Naive thymus-derived CD4-positive, alpha-beta T cell (primary cell): ENCODE results near the gene IMP3. TPM values are rescaled to one million over a fixed set of nuclear protein-coding genes. Genes with fewer than 3 reads are reported as not detected.

ENCODE experiments used
- ATAC-seq: fragments of 150-1000 bp; cut with Tn5 transposase; 2 replicates; pipeline ENCODE4 v1.10.0; 2021; ENCODE audit warnings: mild to moderate bottlenecking, moderate library complexity
- CTCF ChIA-PET: fragments of 350-600 bp; sonication (Branson Sonifier 250); formaldehyde crosslinking; loops from one replicate; lab custom pipeline; 2021; ENCODE audit warnings: antibody characterized with exemption; lab: Charles Lee
- POLR2A ChIA-PET: fragments of 350-600 bp; sonication (Branson Sonifier 250); formaldehyde crosslinking; loops from one replicate; lab custom pipeline; 2021; ENCODE audit warnings: antibody characterized with exemption, inconsistent platforms; lab: Charles Lee
- DNase-seq, 9 donors: peaks; one replicate each; pipeline versions ENCODE4 v3.0.0 to v3.0.0-alpha.2; 2020 to 2022; ENCODE audit warnings: mixed read lengths in 1 of 9
- H3K27ac ChIP-seq: one replicate; pipeline ENCODE4 v1.7.0; 2013; ENCODE audit warnings: mild to moderate bottlenecking, low read depth, low read length, moderate library complexity
- H3K27me3 ChIP-seq, 2 donors: one replicate each; pipeline ENCODE4 v1.7.0; 2013; ENCODE audit warnings: low read length in 2 of 2, mild to moderate bottlenecking in 2 of 2, moderate library complexity in 2 of 2; ENCODE audit not compliant: control insufficient read depth in 2 of 2, insufficient read depth in 2 of 2
- H3K36me3 ChIP-seq, 3 experiments: 1 replicate in 2 of 3; 2 replicates in 1 of 3; pipeline ENCODE4 v1.7.0; 2013; ENCODE audit warnings: low read length in 3 of 3, mild to moderate bottlenecking in 3 of 3, moderate library complexity in 1 of 3; ENCODE audit not compliant: insufficient read depth in 3 of 3, control insufficient read depth in 2 of 3
- H3K4me1 ChIP-seq, 2 donors: one replicate each; pipeline ENCODE4 v1.7.0; 2013; ENCODE audit warnings: low read length in 2 of 2, mild to moderate bottlenecking in 2 of 2, moderate library complexity in 1 of 2; ENCODE audit not compliant: control insufficient read depth in 2 of 2, insufficient read depth in 2 of 2
- H3K4me3 ChIP-seq: 2 replicates; pipeline ENCODE4 v1.7.0; 2013; ENCODE audit warnings: mild to moderate bottlenecking, low read length
- H3K9me3 ChIP-seq, 3 experiments: 1 replicate in 2 of 3; 2 replicates in 1 of 3; pipeline ENCODE4 v1.7.0; 2013; ENCODE audit warnings: low read length in 3 of 3; ENCODE audit not compliant: control insufficient read depth in 2 of 3
- H3K27ac Mint-ChIP-seq, 9 donors: one replicate each; pipeline ENCODE4 v1.8.0; 2020 to 2022; ENCODE audit warnings: mixed read lengths in 9 of 9, mild to moderate bottlenecking in 8 of 9, moderate library complexity in 5 of 9, inconsistent platforms in 2 of 9
- H3K27me3 Mint-ChIP-seq, 5 donors: one replicate each; pipeline ENCODE4 v1.8.0; 2021 to 2022; ENCODE audit warnings: mixed read lengths in 5 of 5, mild to moderate bottlenecking in 1 of 5
- H3K36me3 Mint-ChIP-seq, 5 donors: one replicate each; pipeline ENCODE4 v1.8.0; 2020 to 2022; ENCODE audit warnings: mixed read lengths in 5 of 5, mild to moderate bottlenecking in 3 of 5, inconsistent platforms in 1 of 5
- H3K4me1 Mint-ChIP-seq, 7 donors: one replicate each; pipeline ENCODE4 v1.8.0; 2020 to 2022; ENCODE audit warnings: mixed read lengths in 7 of 7, mild to moderate bottlenecking in 3 of 7, inconsistent platforms in 1 of 7
- H3K4me3 Mint-ChIP-seq, 10 donors: one replicate each; pipeline ENCODE4 v1.8.0; 2020 to 2022; ENCODE audit warnings: mild to moderate bottlenecking in 10 of 10, mixed read lengths in 10 of 10, moderate library complexity in 6 of 10, inconsistent platforms in 2 of 10
- H3K9me3 Mint-ChIP-seq, 11 donors: one replicate each; pipeline ENCODE4 v1.8.0; 2020 to 2022; ENCODE audit warnings: mixed read lengths in 11 of 11, mild to moderate bottlenecking in 4 of 11, inconsistent platforms in 1 of 11, moderate library complexity in 1 of 11
- intact Hi-C, 2 donors: fragments of 100-400 bp; cut with micrococcal nuclease; formaldehyde crosslinking; loops; one replicate each; pipeline ENCODE4 v1.15.1; 2023
- polyA plus RNA-seq, 2 donors: library from polyadenylated mRNA; unstranded; fragments of 300-500 nt; fragmentation: Illumina TruSeq; gene quantifications; one replicate each; pipeline ENCODE4 v1.2.3, GENCODE V29; 2021
- total RNA-seq, 6 experiments: library from RNA in 5 of 6; stranded (reverse) in 5 of 6; gene quantifications; 1 replicate in 5 of 6; 2 replicates in 1 of 6; pipeline ENCODE4 v1.2.3 and lab custom pipeline; 2021 to 2026

The IMP3 gene
- total and polyA plus RNA-seq, 7 experiments from 2014 or later: 32.3 to 325 (median 97.6) TPM

DNA sequence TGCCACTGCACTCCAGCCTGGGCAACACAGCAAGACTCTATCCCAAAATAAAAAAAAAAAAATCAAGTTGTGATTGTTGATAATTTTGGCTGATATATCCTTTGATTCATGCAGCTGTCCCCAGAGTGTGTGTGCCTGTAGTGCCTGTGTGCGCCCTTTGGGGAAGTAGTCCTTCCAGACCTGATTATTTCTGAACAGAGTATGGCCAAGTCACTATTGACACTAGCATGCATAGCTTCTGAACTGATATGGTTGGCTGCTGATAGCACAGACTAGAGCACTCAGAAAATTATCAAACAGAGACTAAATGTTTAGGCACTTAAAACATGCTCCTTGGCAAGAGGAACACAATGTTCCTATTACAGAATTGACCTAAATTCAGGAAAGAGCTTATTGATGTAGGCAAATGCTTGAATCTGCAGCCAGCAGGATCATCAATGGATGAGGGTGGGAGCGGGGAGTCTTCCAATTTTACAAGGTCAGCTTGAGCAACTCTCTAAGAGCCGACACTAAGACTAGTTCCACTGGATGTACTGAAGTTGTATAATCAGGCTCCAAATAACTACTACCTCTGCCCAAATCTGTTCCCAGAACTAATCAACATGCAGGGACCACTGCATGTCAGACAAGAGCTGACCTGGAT, 43.2 kb downstream of the IMP3 start:
- H3K27ac Mint-ChIP-seq: peak overlapping the region in 4 of 9 donors; percentile 2 to 92 (median 23)
- peaks cover 0 to 72% (median 0%) of the 10 kb centered on the region in 3 experiments for H3K36me3 ChIP-seq
- H3K9me3 ChIP-seq: no peaks in the 10 kb centered on the region
- no peaks in the 10 kb centered on the region for H3K27me3 ChIP-seq
- intact Hi-C loops: loop anchor here (1.0 kb wide), 2 partner anchors 28 to 44 kb away; partner anchors contain the start of gene SNUPN (in 1 of the 2)
- H3K36me3 Mint-ChIP-seq: peaks cover 6 to 59% (median 38%) of the 10 kb centered on the region in 5 donors
- H3K27ac ChIP-seq: no peak overlapping the region
- no peaks in the 10 kb centered on the region for H3K9me3 Mint-ChIP-seq
- ChIA-PET POLR2A (interaction anchor here (0.6 to 2.4 kb wide), 5 partner anchors 10 to 216 kb away, joined by 3 to 6 read pairs (median 3); partner anchors contain the start of gene SNUPN), CTCF (interaction anchor here (0.6 to 3.9 kb wide), 5 partner anchors 9 to 44 kb away, joined by 3 to 26 read pairs (median 3); partner anchors contain the start of gene IMP3)
- no peak for DNase-seq
- H3K4me1 ChIP-seq: peaks cover 11 to 13% of the 10 kb centered on the region in 2 donors
- H3K4me3 Mint-ChIP-seq: peak overlapping the region in 2 of 10 donors; percentile 71 to 86
- peaks cover 16 to 40% (median 26%) of the 10 kb centered on the region in 7 donors for H3K4me1 Mint-ChIP-seq
- no peak overlapping the region for H3K4me3 ChIP-seq
- ATAC-seq: no peak
- no peaks in the 10 kb centered on the region for H3K27me3 Mint-ChIP-seq

DNA sequence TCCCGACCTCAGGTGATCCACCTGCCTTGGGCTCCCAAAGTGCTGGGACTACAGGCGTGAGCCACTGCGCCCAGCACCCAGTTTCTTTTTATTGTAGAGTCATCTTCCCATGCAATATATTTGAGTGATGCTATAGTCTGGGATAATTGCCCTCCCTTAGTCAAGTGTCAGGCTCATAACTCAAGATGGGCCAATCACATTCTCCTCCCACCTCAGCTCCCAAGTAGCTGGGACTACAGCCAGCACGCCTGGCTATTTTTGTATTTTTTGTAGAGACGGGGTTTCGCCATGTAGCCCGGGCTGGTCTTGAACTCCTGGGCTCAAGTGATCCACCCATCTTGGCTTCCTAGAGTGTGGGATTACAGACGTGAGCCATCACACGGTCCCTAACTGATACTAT, 45.7 kb downstream of the IMP3 start:
- intact Hi-C loops: no loop called here
- POLR2A ChIA-PET: no interaction called here
- no peak for DNase-seq

DNA sequence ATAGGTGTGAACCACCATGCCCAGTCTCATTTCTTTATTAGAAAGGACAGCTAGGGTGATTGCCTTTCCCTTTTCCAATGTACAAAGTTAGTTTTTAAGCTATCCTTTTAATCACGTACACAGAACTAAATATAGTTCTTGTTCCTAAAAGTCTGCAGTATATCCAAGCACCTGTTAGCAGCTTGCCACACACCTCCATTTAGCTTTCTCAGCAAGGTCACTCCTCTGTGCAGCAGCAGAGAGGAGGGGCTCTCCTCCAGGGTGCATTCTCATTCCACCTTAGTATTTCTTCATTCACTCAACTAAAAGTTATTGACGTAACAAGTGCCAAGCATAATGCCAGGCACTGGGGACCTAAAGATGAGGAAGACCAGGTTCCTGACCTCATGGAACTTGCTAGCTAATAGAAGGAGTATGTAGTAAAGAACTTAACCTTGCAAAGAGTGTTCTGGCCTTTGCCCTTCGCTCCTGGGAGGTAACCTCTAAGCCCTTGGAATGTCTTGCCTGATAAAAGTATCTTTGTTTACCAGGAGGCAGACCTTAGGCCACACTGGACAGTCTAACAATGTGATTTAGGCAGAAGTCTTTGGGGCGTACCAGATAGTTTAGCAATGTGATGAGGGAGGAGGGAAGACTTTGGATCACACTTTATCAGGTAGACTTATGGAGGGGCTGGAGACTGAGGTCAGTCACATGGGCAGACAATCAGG, 48.2 kb downstream of the IMP3 start:
- peaks cover 7 to 31% (median 17%) of the 10 kb centered on the region in 7 donors for H3K4me1 Mint-ChIP-seq

More for the DNA sequence above, 45.7 kb downstream of the IMP3 start:
- H3K27ac Mint-ChIP-seq: peak overlapping the region in 1 of 9 donors; percentile 26
- peaks cover 6 to 52% (median 35%) of the 10 kb centered on the region in 5 donors for H3K36me3 Mint-ChIP-seq
- H3K4me1 Mint-ChIP-seq: peaks cover 16 to 52% (median 31%) of the 10 kb centered on the region in 7 donors
- H3K27me3 Mint-ChIP-seq: no peaks in the 10 kb centered on the region
- Histone ChIP-seq H3K4me3 (no peak overlapping the region), H3K9me3 (no peaks in the 10 kb centered on the region), H3K4me1 (peaks cover 11 to 13% of the 10 kb centered on the region in 2 donors), H3K36me3 (peaks cover 0 to 54% (median 0%) of the 10 kb centered on the region in 3 experiments), H3K27ac (no peak overlapping the region), H3K27me3 (no peaks in the 10 kb centered on the region)
- H3K4me3 Mint-ChIP-seq: no peak overlapping the region
- no peak for ATAC-seq
- CTCF ChIA-PET: no interaction called here
- H3K9me3 Mint-ChIP-seq: no peaks in the 10 kb centered on the region

DNA sequence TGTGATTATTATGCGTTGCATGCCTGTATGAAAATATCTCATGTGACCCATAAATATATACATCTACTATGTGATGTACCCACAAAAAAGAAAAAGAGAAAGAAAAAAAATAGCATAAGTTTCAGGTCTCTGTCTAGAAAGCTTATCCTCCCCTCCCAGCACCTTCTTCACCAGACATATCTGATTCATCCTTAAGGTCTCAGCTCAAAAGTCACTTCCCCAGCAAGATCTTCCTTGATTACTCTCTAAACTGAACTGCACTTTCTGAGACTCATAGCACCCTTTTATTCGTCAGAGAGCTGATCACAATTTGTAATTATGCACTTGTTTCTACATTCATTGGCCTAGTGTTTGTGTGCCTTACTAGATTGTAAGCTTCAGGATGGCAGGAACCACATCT, 49.8 kb downstream of the IMP3 start:
- H3K4me1 Mint-ChIP-seq: peaks cover 4 to 19% (median 10%) of the 10 kb centered on the region in 7 donors
- ATAC-seq: no peak
- CTCF ChIA-PET: interaction anchor here (0.8 kb wide), 1 partner anchor 11 kb away, joined by 5 read pairs; the partner anchor contains the start of gene PTPN9

More for the DNA sequence above, 48.2 kb downstream of the IMP3 start:
- Histone ChIP-seq H3K27ac (no peak overlapping the region), H3K9me3 (no peaks in the 10 kb centered on the region), H3K4me3 (no peak overlapping the region), H3K4me1 (no peaks in the 10 kb centered on the region), H3K36me3 (peaks cover 0 to 31% (median 0%) of the 10 kb centered on the region in 3 experiments), H3K27me3 (no peaks in the 10 kb centered on the region)
- H3K4me3 Mint-ChIP-seq: no peak overlapping the region
- CTCF ChIA-PET: no interaction called here
- no peak for ATAC-seq
- intact Hi-C loops: no loop called here
- peaks cover 6 to 43% (median 23%) of the 10 kb centered on the region in 5 donors for H3K36me3 Mint-ChIP-seq
- POLR2A ChIA-PET: no interaction called here
- no peaks in the 10 kb centered on the region for H3K9me3 Mint-ChIP-seq
- no peak for DNase-seq
- no peaks in the 10 kb centered on the region for H3K27me3 Mint-ChIP-seq
- H3K27ac Mint-ChIP-seq: no peak overlapping the region

More for the DNA sequence above, 49.8 kb downstream of the IMP3 start:
- Mint-ChIP-seq H3K4me3 (no peak overlapping the region), H3K36me3 (peaks cover 0 to 35% (median 12%) of the 10 kb centered on the region in 5 donors), H3K9me3 (no peaks in the 10 kb centered on the region), H3K27me3 (no peaks in the 10 kb centered on the region), H3K27ac (peak overlapping the region in 4 of 9 donors; percentile 5 to 32 (median 10))
- DNase-seq: no peak
- no peak overlapping the region for H3K27ac ChIP-seq
- no peak overlapping the region for H3K4me3 ChIP-seq
- no peaks in the 10 kb centered on the region for H3K9me3 ChIP-seq
- POLR2A ChIA-PET: no interaction called here
- intact Hi-C loops: no loop called here
- H3K36me3 ChIP-seq: peaks cover 0 to 16% (median 0%) of the 10 kb centered on the region in 3 experiments
- no peaks in the 10 kb centered on the region for H3K4me1 ChIP-seq
- no peaks in the 10 kb centered on the region for H3K27me3 ChIP-seq

Other genes with a start within 250 kb of the IMP3 start
- gene SIN3A, start 188.5 kb downstream of the IMP3 start, total RNA-seq: 100 to 1,000 TPM; 115 to 139 (median 130) TPM
- gene SIN3A, start 188.5 kb downstream of the IMP3 start, polyA plus RNA-seq: 10 to 100 TPM; 18.0 to 22.2 TPM
- 10 to 100 TPM; 11.2 to 35.6 (median 15.7) TPM for gene PTPN9, start 60.9 kb downstream of the IMP3 start, total RNA-seq
- 10 to 100 TPM; 14.3 to 20.7 TPM for gene PTPN9, start 60.9 kb downstream of the IMP3 start, polyA plus RNA-seq
- 10 to 100 TPM; 16.5 to 33.2 (median 21.5) TPM for gene SNUPN, start 14.5 kb downstream of the IMP3 start, total RNA-seq
- 10 to 100 TPM; 41.1 to 51.5 TPM for gene SNUPN, start 14.5 kb downstream of the IMP3 start, polyA plus RNA-seq
- gene SNX33, start 7.7 kb upstream of the IMP3 start, total RNA-seq: 1 to 10 TPM in 4 of 5 experiments, under 1 TPM in 1; 0.94 to 3.4 (median 1.4) TPM
- under 1 TPM; 0.13 to 0.22 TPM for gene SNX33, start 7.7 kb upstream of the IMP3 start, polyA plus RNA-seq
- gene CSPG4, start 72.6 kb upstream of the IMP3 start, total RNA-seq: not detected
- not detected for gene CSPG4, start 72.6 kb upstream of the IMP3 start, polyA plus RNA-seq
- gene UBE2Q2, start 203.2 kb upstream of the IMP3 start, total RNA-seq: 10 to 100 TPM; 28.2 to 32.1 (median 28.8) TPM
- gene UBE2Q2, start 203.2 kb upstream of the IMP3 start, polyA plus RNA-seq: 10 to 100 TPM; 27.7 to 30.5 TPM